COLO668 (cell line): ENCODE measurements around the gene TMUB1.

Experiments
- DNase-seq: peaks from one replicate; lab custom pipeline; 2025; ENCODE audit not compliant: unreplicated experiment; lab: John Stamatoyannopoulos, UW

The TMUB1 gene

DNA sequence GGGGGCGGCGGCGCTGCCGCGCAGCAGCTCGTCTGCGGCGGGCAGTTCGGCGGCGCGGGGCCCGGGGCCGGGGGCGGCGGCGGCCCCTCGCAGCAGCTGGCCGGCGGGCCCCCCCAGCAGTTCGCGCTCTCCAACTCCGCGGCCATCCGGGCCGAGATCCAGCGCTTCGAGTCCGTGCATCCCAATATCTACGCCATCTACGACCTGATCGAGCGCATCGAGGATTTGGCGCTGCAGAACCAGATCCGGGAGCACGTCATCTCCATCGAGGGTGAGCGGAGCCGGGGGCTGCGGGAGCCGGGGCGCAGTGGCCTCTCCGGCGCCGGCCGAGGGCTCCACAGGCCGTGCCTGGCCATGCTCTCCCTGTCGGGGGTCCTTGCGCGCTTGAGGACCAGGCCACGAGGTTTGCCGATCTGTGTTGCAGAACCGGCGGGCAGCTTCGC, 3.5 kb upstream of the TMUB1 start:
- peak; percentile 58 for DNase-seq

- DNase-seq: peak; percentile 96
Observed at GRCh38 chr7:151085691-151086620, 2.7 kb upstream of the TMUB1 start, which contains the start of gene AGAP3. AGAP3 (plus strand) TSS chr7:151086475; CDS start chr7:151086742, 267 bp downstream.

- DNase-seq: peak; percentile 11
Observed at GRCh38 chr7:151085329-151085690, 2.0 kb upstream of the TMUB1 start.

DNA sequence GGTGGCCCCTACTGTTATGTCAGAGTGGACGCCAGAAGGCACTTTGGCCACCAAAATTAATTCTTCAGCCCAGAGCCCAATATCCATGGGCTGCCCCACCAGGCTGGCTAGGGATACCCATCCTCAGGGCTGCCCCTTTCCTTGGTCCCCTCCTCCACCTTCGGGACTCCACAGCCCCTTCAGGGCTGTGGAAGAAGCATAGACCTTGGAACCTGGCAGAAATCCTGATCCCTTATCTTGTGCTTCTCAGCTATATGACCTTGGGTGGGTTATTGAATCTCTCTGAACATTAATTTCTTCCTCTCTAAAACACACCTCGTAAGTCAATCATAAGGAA, 499 bp upstream of the TMUB1 start:
- DNase-seq: no peak

- DNase-seq: peak; percentile 28
Observed at GRCh38 chr7:151082141-151083070, 887 bp downstream of the TMUB1 start.

GRCh38 chr7:151081170-151082101, 1.9 kb downstream of the TMUB1 start:
- peak; percentile 78 for DNase-seq

GRCh38 chr7:151080522-151081169, 2.6 kb downstream of the TMUB1 start, which contains the start of gene FASTK:
FASTK (minus strand) TSS chr7:151080809; CDS start chr7:151080766, 43 bp downstream.
- DNase-seq: peak; percentile 95

DNA sequence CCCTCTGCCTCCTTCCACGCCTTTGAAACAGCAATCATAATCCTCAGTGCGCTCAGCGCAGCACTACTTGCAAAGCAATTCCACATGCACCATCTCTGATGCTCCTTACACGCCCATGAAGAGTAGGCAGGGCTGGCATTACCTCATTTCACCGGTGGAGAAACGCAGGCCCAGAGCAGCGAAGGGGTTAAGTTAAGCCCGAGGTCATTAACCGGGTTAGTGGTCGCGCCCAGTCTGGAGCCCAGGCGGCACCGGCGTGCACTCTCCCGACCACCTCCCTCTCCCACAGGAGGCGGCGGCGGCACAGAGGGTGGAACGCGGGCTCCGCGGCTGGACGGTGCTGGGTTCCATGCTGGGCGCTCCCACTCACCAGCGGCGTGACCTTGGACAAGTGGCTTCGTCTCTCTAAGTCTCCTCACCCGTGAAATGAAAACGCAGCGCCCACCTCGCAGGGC, 3.2 kb downstream of the TMUB1 start:
- peak; percentile 50 for DNase-seq

DNA sequence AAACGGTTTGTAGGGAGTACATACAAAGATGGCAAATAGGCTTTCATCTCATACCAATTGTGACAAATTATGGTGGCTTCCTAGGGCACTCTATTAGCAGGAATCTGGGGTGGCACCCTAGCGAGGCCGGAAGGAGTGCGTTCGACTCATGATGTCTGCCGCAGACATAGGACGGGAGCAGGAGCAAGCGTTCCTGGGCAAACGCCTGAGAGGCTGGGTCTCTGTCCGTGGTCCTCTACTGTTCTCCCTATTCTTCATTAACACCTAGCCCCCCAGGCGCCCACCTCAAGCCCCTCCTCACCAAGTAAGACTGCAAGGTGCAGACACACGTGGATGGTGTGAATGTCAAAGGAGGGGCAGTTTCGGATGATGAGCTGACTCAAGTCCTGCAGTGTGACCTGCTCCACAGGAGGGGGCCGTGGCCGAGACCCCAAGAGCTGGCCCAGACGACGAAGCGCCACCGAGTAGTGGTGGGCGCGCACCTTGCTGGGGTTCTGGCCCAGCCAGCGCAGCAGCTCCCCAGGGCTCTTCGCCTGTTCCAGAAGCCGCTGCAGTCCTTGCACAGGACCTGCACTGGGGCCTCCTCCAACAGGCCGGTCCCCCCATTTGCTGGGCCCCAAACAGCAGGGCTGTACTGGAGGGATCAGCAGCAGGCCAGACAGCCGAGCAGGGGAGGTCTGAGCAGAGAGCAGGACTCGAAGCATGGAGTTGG, 3.9 kb downstream of the TMUB1 start:
- no peak for DNase-seq

GRCh38 chr7:151078233-151079040, 4.9 kb downstream of the TMUB1 start:
- DNase-seq: no peak

DNA sequence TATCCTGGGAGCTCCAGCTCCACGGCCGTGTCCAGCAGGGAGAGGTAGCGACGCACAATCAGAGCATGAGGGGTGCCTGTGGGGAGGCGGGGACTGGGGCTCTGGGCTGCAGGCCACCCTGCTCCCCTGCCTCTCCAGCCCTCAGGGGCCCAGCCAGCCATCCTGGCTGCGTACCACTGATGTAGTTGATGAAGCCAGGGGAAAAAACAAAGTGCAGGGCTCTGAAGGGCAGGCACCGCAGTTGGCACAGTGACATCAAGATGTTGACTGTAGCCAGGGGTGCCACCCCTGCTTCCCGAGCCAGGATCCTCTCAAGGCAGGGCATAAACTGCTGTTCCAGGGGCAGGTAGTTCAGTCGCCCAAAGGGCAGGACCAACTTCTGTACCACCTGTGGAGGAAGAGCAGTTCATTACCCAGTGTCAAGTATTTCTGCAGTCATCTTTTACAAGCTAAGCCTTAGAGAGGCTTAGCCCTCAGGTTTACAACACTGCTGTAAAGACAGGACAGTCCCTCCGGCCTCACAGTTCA, 5.5 kb downstream of the TMUB1 start:
- DNase-seq: no peak

DNA sequence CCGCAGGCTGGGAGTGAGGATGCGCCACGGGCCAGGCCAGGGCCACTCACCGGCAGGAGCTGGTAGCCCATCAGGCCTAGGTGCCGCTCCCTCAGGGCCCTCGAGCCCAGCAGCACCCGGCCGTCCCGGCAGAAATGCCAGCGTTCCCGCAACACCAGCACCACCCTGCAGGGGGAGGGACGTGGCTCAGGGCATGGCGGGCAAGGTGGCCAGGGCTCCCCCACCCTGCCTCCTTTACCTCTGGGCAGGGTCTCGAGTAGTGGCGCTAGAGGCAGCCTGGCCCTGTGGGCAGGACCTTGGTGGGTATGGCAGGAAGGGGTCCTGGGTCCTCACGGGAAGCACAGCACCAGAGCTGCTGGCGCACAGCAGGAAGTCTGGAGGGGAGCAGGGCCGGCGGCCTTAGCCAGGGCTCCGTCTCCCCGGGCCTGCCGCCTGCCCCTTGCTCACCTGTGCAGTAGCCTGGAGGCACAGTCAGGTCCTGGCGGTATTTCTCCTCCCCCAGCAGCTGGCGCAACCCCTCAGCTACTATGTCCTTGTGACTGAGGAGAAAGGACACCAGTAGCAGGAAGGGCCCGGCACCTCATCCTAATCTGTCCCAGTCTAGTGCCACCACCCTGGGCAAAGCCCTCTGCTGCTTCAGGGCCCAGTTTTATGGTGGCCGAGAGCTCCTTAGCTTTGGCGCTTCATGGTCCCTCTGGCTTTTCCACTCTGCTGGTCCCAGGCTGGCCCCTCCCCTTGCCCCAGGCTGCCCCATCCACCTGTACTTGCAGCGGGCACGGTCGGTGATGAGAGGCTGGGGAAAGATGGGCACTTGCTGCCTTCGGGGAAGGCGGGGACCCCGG, 6.2 kb downstream of the TMUB1 start:
- DNase-seq: peak; percentile 58

- peak; percentile 4 for DNase-seq
Observed at GRCh38 chr7:151075978-151076426, 7.3 kb downstream of the TMUB1 start.

DNA sequence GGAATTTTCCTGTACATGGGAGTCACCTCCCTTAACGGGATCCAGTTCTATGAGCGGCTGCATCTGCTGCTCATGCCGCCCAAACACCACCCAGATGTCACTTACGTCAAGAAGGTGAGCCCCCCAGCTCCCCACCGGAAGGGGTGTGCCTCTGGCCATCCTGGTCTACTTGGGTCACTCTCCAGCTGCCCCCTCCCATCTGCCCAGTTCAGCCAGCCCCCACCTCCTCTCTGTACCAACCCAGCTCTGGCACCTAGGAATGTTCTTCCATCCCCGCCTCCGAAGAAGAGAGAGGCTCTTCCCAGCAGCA, 7.7 kb downstream of the TMUB1 start:
- no peak for DNase-seq

DNA sequence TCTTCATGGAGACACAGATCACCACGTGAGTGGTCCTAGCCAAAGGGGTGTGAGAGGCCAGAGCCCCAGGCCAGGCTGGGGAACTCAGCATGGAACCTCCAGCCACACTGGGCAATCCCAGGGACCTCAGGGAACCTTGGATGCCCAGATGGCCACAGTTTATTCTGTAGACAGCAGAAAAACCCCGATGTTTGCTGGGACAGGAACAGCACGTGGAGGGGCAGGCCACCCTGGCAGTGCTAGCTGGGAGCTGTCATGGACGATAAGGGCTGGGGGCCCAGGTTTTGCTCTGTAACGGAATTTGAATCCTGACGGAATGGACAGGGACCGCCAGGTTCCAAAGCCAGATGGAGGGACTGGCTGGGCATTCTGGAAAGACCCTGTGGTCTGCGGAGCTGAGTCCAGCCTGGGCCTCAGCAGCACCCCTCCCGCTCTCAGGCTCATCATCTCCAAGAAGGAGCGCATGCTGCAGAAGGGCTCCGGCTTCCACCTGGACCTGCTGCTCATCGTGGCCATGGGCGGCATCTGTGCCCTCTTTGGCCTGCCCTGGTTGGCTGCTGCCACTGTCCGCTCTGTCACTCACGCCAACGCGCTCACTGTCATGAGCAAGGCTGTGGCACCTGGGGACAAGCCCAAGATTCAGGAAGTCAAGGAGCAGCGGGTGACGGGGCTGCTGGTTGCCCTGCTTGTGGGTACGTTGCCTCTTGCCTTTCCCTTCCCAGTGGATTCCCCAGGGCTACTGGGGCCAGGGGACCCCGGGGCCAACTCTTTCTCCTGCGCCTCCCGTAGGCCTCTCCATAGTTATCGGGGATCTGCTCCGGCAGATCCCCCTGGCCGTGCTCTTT, 8.3 kb downstream of the TMUB1 start:
- DNase-seq: no peak

DNA sequence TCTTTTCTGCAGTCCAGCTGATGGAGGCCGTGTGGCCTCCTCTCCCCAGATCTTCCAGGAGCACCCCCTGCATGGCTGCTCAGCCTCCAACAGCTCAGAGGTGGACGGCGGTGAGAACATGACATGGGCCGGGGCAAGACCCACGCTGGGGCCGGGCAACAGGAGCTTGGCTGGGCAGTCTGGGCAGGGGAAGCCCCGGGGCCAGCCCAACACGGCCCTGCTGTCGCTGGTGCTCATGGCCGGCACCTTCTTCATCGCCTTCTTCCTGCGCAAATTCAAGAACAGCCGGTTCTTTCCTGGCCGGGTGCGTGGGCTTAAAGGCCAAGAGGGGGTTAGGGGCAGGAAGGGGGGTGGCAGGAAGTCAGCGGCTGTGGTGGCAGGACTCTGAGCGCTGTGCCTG, 9.3 kb downstream of the TMUB1 start:
- DNase-seq: no peak
